GM12864 (cell line): ENCODE measurements around the gene SLC39A11.
"Not testable (repeated sequence)": the region's sequence is repeated elsewhere in the genome, so short reads cannot be mapped to it uniquely, and the experiment has no call there.

Experiments
- DNase-seq: peaks from one replicate; pipeline ENCODE4 v3.0.0-alpha.2; 2011; ENCODE audit warnings: low read depth
- H3K4me3 ChIP-seq: 2 replicates; pipeline ENCODE4 v1.5.1; 2011; ENCODE audit warnings: mild to moderate bottlenecking, low read depth, low read length, control low read depth
- CTCF ChIP-seq: IDR thresholded peaks from 2 replicates; pipeline ENCODE4 v1.5.1; 2011; ENCODE audit warnings: low read depth, mild to moderate bottlenecking, moderate library complexity, low read length, control low read depth, inconsistent platforms; ENCODE audit errors: missing control alignments

SLC39A11 gene

GRCh38 chr17:73133911-73134649 is 41.6 kb upstream of the SLC39A11 start:
- no peak for DNase-seq
- no peak overlapping the region for H3K4me3 ChIP-seq
- TF ChIP-seq CTCF, result no peak

- H3K4me3 ChIP-seq, result no peak overlapping the region
- no peak for DNase-seq
- no peak for TF ChIP-seq CTCF
These were observed 39.6 kb upstream of the SLC39A11 start for GRCh38 chr17:73132085-73132492.

GRCh38 chr17:73131439-73131838 is 39.0 kb upstream of the SLC39A11 start:
- H3K4me3 ChIP-seq, DNase-seq: not testable (repeated sequence)

- no peak for TF ChIP-seq CTCF
- DNase-seq, result no peak
- no peak overlapping the region for H3K4me3 ChIP-seq
These were observed 38.5 kb upstream of the SLC39A11 start for GRCh38 chr17:73130977-73131376.

- TF ChIP-seq CTCF, result no peak
- DNase-seq, result no peak
These were observed 36.0 kb upstream of the SLC39A11 start for GRCh38 chr17:73128496-73128895.

GRCh38 chr17:73126716-73127473 is 34.4 kb upstream of the SLC39A11 start:
- no peak overlapping the region for H3K4me3 ChIP-seq
- no peak for DNase-seq
- no peak for TF ChIP-seq CTCF

More at GRCh38 chr17:73128496-73128895, 36.0 kb upstream of the SLC39A11 start:
- no peak overlapping the region for H3K4me3 ChIP-seq

GRCh38 chr17:73123606-73124320 is 31.3 kb upstream of the SLC39A11 start:
- no peak for TF ChIP-seq CTCF
- H3K4me3 ChIP-seq, result no peak overlapping the region
- DNase-seq, result no peak
